Measurements from ENCODE around the gene ADAP1. TPM values are rescaled to one million over a fixed set of nuclear protein-coding genes. Genes with fewer than 3 reads are reported as not detected.

Gene ADAP1
- total and polyA plus RNA-seq, 2 of the 8 experiments (the other 6 are each of a cell fraction or from before 2014, with no cell fraction given), result 5.8 to 6.1 TPM

DNA sequence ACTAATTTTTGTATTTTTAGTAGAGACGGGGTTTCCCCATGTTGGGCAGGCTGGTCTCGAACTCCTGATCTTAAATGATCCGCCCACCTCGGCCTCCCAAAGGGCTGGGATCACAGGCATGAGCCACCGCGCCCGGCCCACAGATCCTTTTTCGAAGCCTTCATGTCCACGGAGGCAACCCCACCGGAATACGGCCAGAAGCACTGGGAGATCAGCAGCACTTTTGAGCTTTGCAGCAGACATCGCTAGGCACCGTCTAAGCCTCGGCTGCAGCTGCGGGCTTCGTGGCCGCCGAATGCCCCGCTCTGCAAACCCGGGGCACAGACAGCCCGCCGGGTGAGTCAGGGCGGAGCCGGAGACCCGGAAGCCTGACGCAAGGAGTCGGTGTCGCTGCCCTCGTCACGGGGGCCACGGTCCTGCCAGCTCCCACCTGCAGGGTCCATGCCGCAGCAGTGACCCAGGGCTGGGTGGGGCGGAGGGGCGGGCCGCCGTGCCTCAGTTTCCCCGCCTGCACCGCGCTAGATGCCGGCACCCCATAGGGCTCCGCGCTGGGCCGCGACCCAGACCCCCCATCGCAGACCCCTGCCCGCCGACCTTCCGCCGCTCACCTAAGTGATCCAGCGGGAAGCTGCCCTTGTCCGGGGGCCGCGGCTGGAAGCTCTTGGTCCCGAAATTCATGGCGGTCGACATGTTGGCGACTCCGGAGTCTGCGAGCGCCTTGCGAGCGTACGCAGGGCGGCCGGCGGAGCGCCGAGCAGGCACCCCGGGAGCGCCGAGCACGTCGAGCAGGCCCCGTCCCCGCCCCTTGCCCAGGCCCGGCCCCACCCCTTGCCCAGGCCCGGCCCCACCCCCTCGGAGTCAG lies 20.6 kb upstream of the ADAP1 start, which contains the start of gene COX19 (continued):
- no peak for TF ChIP-seq RAD21 (IDR thresholded peaks at IDR 0.05 in 1 of 2, conservative IDR thresholded peaks at IDR 0.05 in 1 of 2; ENCODE audit: low read depth in 2 of 2, low read length in 2 of 2)
- TF ChIP-seq ZNF274 (IDR thresholded peaks at IDR 0.05; ENCODE audit: borderline replicate concordance, extremely low read depth, low read length), result no peak
- no peak for TF ChIP-seq TEAD4 (IDR thresholded peaks at IDR 0.05; ENCODE audit: low read depth, low read length)
- peak; percentile 92 for TF ChIP-seq YY1 (IDR thresholded peaks at IDR 0.05; ENCODE audit: low read depth, low read length)
- TF ChIP-seq RXRA (IDR thresholded peaks at IDR 0.05; ENCODE audit: insufficient read depth, low read depth, low read length), result no peak
- no peak for TF ChIP-seq NANOG (IDR thresholded peaks at IDR 0.05; ENCODE audit: insufficient read depth, low read depth, low read length, poor library complexity, severe bottlenecking)
- TF ChIP-seq RFX5 (IDR thresholded peaks at IDR 0.05; ENCODE audit: borderline replicate concordance, low read depth, low read length), result no peak
- TF ChIP-seq BACH1 (IDR thresholded peaks at IDR 0.05; ENCODE audit: low read length), result no peak
- no peak for TF ChIP-seq SUZ12 (IDR thresholded peaks at IDR 0.05; ENCODE audit: low read length)
- TF ChIP-seq POLR2A (IDR thresholded peaks at IDR 0.05; ENCODE audit: control extremely low read depth in 1 of 2, low read depth in 2 of 2, low read length in 2 of 2), result peak in 1 of 2 experiments; percentile 89; a peak in 2 of 3 replicates
- TF ChIP-seq KDM1A (IDR thresholded peaks at IDR 0.05; ENCODE audit: borderline replicate concordance, low read length), result no peak
- TF ChIP-seq GABPA (IDR thresholded peaks at IDR 0.05; ENCODE audit: borderline replicate concordance, insufficient read depth, low read length), result no peak
- peak; percentile 97 for TF ChIP-seq PHF8 (conservative IDR thresholded peaks at IDR 0.05; ENCODE audit: low read depth, low read length)
- TF ChIP-seq, protein P1, sequence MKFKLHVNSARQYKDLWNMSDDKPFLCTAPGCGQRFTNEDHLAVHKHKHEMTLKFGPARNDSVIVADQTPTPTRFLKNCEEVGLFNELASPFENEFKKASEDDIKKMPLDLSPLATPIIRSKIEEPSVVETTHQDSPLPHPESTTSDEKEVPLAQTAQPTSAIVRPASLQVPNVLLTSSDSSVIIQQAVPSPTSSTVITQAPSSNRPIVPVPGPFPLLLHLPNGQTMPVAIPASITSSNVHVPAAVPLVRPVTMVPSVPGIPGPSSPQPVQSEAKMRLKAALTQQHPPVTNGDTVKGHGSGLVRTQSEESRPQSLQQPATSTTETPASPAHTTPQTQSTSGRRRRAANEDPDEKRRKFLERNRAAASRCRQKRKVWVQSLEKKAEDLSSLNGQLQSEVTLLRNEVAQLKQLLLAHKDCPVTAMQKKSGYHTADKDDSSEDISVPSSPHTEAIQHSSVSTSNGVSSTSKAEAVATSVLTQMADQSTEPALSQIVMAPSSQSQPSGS (IDR thresholded peaks at IDR 0.05; ENCODE audit: low read length), result 0 out of 2 replicates have a peak, but pooled peaks have one; percentile 47
- no peak for TF ChIP-seq JUN (IDR thresholded peaks at IDR 0.05; ENCODE audit: low read depth, low read length)
- TF ChIP-seq TBP (IDR thresholded peaks at IDR 0.05; ENCODE audit: low read depth, low read length), result peak; percentile 20; the same call in 1 of the 2 replicates
- peak; percentile 91 for TF ChIP-seq ASH2L (IDR thresholded peaks at IDR 0.05; ENCODE audit: low read length)
- TF ChIP-seq, protein P2, sequence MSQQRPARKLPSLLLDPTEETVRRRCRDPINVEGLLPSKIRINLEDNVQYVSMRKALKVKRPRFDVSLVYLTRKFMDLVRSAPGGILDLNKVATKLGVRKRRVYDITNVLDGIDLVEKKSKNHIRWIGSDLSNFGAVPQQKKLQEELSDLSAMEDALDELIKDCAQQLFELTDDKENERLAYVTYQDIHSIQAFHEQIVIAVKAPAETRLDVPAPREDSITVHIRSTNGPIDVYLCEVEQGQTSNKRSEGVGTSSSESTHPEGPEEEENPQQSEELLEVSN (IDR thresholded peaks at IDR 0.05), result peak; percentile 13; the same call in 1 of the 2 replicates
- TF ChIP-seq KDM5A (IDR thresholded peaks at IDR 0.05; ENCODE audit: low read length), result no peak
- TF ChIP-seq RNF2 (IDR thresholded peaks at IDR 0.05; ENCODE audit: borderline replicate concordance, low read depth, low read length, missing control alignments, poor library complexity, severe bottlenecking), result no peak
